B cell (primary cell): ENCODE measurements around the gene PLXNB2. TPM values are rescaled to one million over a fixed set of nuclear protein-coding genes. Genes with fewer than 3 reads are reported as not detected.

Experiments used
- ATAC-seq: fragments of 200-7000 bp; cut with Tn5 transposase; one replicate; pipeline ENCODE4 v1.10.0; 2021; ENCODE audit warnings: low read depth, mild to moderate bottlenecking, moderate number of reproducible peaks, moderate library complexity
- CTCF ChIA-PET: fragments of 350-600 bp; sonication (Branson Sonifier 250); formaldehyde crosslinking; loops from one replicate; lab custom pipeline; 2021; ENCODE audit warnings: antibody characterized with exemption, inconsistent platforms; lab: Charles Lee
- POLR2A ChIA-PET: fragments of 350-600 bp; sonication (Branson Sonifier 250); formaldehyde crosslinking; loops from one replicate; lab custom pipeline; 2021; ENCODE audit warnings: antibody characterized with exemption; lab: Charles Lee
- DNase-seq: peaks from one replicate; pipeline ENCODE4 v3.0.0; 2013
- H2AFZ ChIP-seq: 2 replicates; pipeline ENCODE4 v1.6.1; 2012; ENCODE audit warnings: mild to moderate bottlenecking, low read depth, low read length; ENCODE audit not compliant: insufficient read depth, poor library complexity, severe bottlenecking
- H3K27ac ChIP-seq, 2 donors: 1 replicate in 1 of 2; 2 replicates in 1 of 2; pipeline ENCODE4 v1.5.1; 2012 to 2013; ENCODE audit warnings: low read length in 2 of 2, mild to moderate bottlenecking in 2 of 2, moderate library complexity in 1 of 2
- H3K27me3 ChIP-seq, 4 experiments: fragments of 200-600 bp in 1 of 4; sonication (generic) in 1 of 4; replicated peaks in 1 of 4; 1 replicate in 2 of 4; 2 replicates in 2 of 4; pipeline versions ENCODE4 v1.6.1 to v1.7.0; 2013 to 2016; ENCODE audit warnings: low read length in 3 of 4, mild to moderate bottlenecking in 2 of 4, mixed read lengths in 1 of 4, moderate library complexity in 1 of 4; ENCODE audit not compliant: insufficient read depth in 4 of 4, control insufficient read depth in 3 of 4; ENCODE audit errors: control extremely low read depth in 1 of 4
- H3K36me3 ChIP-seq, 2 experiments: replicated peaks in 1 of 2; 1 replicate in 1 of 2; 2 replicates in 1 of 2; pipeline versions ENCODE4 v1.6.1 to v1.7.1; 2013; ENCODE audit warnings: low read length in 1 of 2; ENCODE audit not compliant: insufficient read depth in 2 of 2, control insufficient read depth in 1 of 2; ENCODE audit errors: control extremely low read depth in 1 of 2, extremely low read depth in 1 of 2
- H3K4me1 ChIP-seq, 2 donors: fragments of 200-600 bp in 1 of 2; sonication (generic) in 1 of 2; 1 replicate in 1 of 2; 2 replicates in 1 of 2; pipeline versions ENCODE4 v1.5.1 to v1.6.1; 2013 to 2017; ENCODE audit warnings: low read length in 2 of 2; ENCODE audit not compliant: control insufficient read depth in 2 of 2, insufficient read depth in 2 of 2
- H3K4me2 ChIP-seq: replicated peaks from 2 replicates; pipeline ENCODE3; 2012; ENCODE audit warnings: mild to moderate bottlenecking, low read depth, low read length; ENCODE audit not compliant: poor library complexity, severe bottlenecking
- H3K4me3 ChIP-seq, 5 experiments: fragments of 200-600 bp in 1 of 5; sonication (generic) in 1 of 5; 1 replicate in 3 of 5; 2 replicates in 2 of 5; pipeline versions ENCODE4 v1.5.1 to v1.7.0; 2011 to 2016; ENCODE audit warnings: low read length in 4 of 5, mild to moderate bottlenecking in 4 of 5, low read depth in 2 of 5, control low read depth in 1 of 5, moderate library complexity in 1 of 5; ENCODE audit not compliant: insufficient read depth in 1 of 5; ENCODE audit errors: control extremely low read depth in 1 of 5, extremely low read depth in 1 of 5
- H3K79me2 ChIP-seq: fragments of 200-600 bp; sonication (generic); one replicate; pipeline ENCODE4 v1.6.0; 2016; ENCODE audit warnings: low read length; ENCODE audit not compliant: control insufficient read depth, insufficient read depth
- H3K9ac ChIP-seq: fragments of 200-600 bp; sonication (generic); 2 replicates; pipeline ENCODE4 v1.6.1; 2017; ENCODE audit warnings: mild to moderate bottlenecking, low read length, moderate library complexity
- H3K9me3 ChIP-seq, 3 donors: one replicate each; pipeline versions ENCODE4 v1.6.1 to v1.7.1; 2013; ENCODE audit warnings: low read length in 2 of 3; ENCODE audit not compliant: control insufficient read depth in 2 of 3, insufficient read depth in 1 of 3; ENCODE audit errors: control extremely low read depth in 1 of 3
- H4K20me1 ChIP-seq: 2 replicates; pipeline ENCODE4 v1.6.0; 2012; ENCODE audit warnings: mild to moderate bottlenecking, low read length; ENCODE audit not compliant: insufficient read depth, control insufficient read depth, poor library complexity, severe bottlenecking
- H3K27ac Mint-ChIP-seq: one replicate; pipeline ENCODE4 v1.8.0; 2021; ENCODE audit warnings: mixed read lengths
- H3K27me3 Mint-ChIP-seq: one replicate; pipeline ENCODE4 v1.8.0; 2021; ENCODE audit warnings: mixed read lengths
- H3K4me1 Mint-ChIP-seq: one replicate; pipeline ENCODE4 v1.8.0; 2021; ENCODE audit warnings: mixed read lengths
- H3K4me3 Mint-ChIP-seq: one replicate; pipeline ENCODE4 v1.8.0; 2021; ENCODE audit warnings: mixed read lengths
- H3K9me3 Mint-ChIP-seq: one replicate; pipeline ENCODE4 v1.8.0; 2022; ENCODE audit warnings: mixed read lengths; ENCODE audit not compliant: insufficient read depth
- EZH2 ChIP-seq: IDR thresholded peaks from 2 replicates; pipeline ENCODE4 v1.6.1; 2012; ENCODE audit warnings: borderline replicate concordance, low read depth, mild to moderate bottlenecking, moderate library complexity, low read length; ENCODE audit not compliant: insufficient read depth, poor library complexity, severe bottlenecking
- WGBS: methylation state at CpG from one replicate; pipeline ENCODE4 v1.1.5; 2013; ENCODE audit warnings: missing lambda C conversion rate; ENCODE audit not compliant: insufficient coverage; 5-methylcytosine and 5-hydroxymethylcytosine counted together
- intact Hi-C: fragments of 100-400 bp; cut with micrococcal nuclease; formaldehyde crosslinking; loops from one replicate; pipeline ENCODE4 v1.10.0; 2022
- polyA plus RNA-seq: library from polyadenylated mRNA; depleted of rRNA; stranded (reverse); fragments of >200 nt; gene quantifications from 2 replicates; pipeline ENCODE4 v1.2.3, GENCODE V29; 2012
- total RNA-seq, 2 donors: library from RNA; stranded (reverse); fragments of 120-200 nt in 1 of 2; gene quantifications; 1 replicate in 1 of 2; 2 replicates in 1 of 2; pipeline versions ENCODE4 v1.2.3 to v1.2.4, GENCODE V29; 2013 to 2022
- TF ChIP-seq, protein P1 (sequence below): fragments of 200-600 bp; IDR thresholded peaks from one replicate; pipeline ENCODE4 v1.8.0; 2022; ENCODE audit warnings: antibody characterized with exemption, mild to moderate bottlenecking

Gene PLXNB2
- total and polyA plus RNA-seq, 2 donors (not counting 1 experiment from before 2014, with no cell fraction given) = 5.2 to 31.4 TPM

DNA sequence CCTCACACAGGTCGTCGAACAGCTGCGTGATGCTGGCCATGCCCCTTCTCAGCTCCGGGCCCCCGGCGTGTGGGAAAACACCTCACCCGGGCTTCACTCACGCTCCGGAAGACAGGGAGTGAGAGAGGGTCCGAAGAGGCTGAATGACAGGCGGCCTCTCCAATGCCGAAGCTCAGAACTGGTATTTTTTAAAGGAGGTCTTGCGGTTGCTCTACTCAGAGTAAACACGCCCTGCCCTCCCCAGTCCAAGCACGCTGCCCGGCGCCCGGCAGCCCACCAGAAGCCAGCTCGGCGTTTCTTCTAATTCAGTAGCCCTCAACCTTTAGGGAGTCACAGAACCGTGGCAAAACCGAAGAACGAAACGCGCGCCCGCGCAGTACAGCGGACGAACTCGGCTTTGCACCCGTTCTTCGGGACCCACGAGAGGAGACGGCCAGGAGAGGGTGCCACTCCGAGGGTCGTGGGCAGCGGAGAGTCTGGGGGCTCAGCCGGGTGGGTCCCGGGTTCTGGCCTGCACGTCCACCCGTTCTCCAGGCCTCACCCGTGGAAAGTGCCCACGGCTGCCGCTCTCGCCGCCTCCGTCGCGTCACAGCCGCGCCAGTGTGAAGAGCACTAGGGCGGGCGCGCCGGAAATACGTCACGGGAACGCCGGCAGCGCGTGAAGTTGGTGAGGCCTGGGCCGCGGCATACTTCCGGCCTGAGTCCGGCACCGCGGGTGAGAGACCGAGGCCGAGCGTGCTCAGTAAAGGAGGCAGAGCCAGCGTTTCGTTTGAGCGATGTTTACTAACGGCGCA lies 62.8 kb downstream of the PLXNB2 start, which contains the start of gene TUBGCP6:
Gene TUBGCP6 (minus strand): TSS at position 604 of the 794 bp plus-strand sequence. CDS start 564 bp downstream, at position 40.
- Mint-ChIP-seq H3K27ac (peak within 1 kb of the TSS; percentile 99), H3K4me3 (peak within 1 kb of the TSS; percentile 96), H3K27me3 (no peaks in the 10 kb centered on the region), H3K4me1 (peaks cover 40% of the 10 kb centered on the region), H3K9me3 (no peaks in the 10 kb centered on the region)
- Histone ChIP-seq H3K79me2 (peaks cover 80% of the 10 kb centered on the region), H3K4me2 (peak within 1 kb of the TSS; percentile 93), H3K4me1 (peaks cover 33 to 66% of the 10 kb centered on the region in 2 donors), H3K36me3 (peaks cover 0 to 36% of the 10 kb centered on the region in 2 experiments), H3K9me3 (no peaks in the 10 kb centered on the region), H4K20me1 (peaks cover 74% of the 10 kb centered on the region), H3K27me3 (no peaks in the 10 kb centered on the region), H2AFZ (peak within 1 kb of the TSS; percentile 85), H3K4me3 (peak within 1 kb of the TSS; percentile 65 to 99 (median 90)), H3K9ac (peak within 1 kb of the TSS; percentile 88), H3K27ac (peak within 1 kb of the TSS; percentile 91 to 96)
- ATAC-seq = peak; percentile 81
- TF ChIP-seq, protein P1, sequence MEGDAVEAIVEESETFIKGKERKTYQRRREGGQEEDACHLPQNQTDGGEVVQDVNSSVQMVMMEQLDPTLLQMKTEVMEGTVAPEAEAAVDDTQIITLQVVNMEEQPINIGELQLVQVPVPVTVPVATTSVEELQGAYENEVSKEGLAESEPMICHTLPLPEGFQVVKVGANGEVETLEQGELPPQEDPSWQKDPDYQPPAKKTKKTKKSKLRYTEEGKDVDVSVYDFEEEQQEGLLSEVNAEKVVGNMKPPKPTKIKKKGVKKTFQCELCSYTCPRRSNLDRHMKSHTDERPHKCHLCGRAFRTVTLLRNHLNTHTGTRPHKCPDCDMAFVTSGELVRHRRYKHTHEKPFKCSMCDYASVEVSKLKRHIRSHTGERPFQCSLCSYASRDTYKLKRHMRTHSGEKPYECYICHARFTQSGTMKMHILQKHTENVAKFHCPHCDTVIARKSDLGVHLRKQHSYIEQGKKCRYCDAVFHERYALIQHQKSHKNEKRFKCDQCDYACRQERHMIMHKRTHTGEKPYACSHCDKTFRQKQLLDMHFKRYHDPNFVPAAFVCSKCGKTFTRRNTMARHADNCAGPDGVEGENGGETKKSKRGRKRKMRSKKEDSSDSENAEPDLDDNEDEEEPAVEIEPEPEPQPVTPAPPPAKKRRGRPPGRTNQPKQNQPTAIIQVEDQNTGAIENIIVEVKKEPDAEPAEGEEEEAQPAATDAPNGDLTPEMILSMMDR = no peak
- no peak for TF ChIP-seq EZH2
- POLR2A ChIA-PET = interaction anchor here (0.7 to 1.7 kb wide), 6 partner anchors 54 to 377 kb away, joined by 3 to 9 read pairs (median 4); no protein-coding TSS in a partner anchor
- WGBS = under 1% methylated on average over 76 of the region's 76 CpGs
- DNase-seq = peak; percentile 96
- CTCF ChIA-PET = interaction anchor here (0.8 to 2.9 kb wide), 10 partner anchors 23 to 477 kb away, joined by 3 to 16 read pairs (median 4); partner anchors contain the start of genes LMF2, NCAPH2 and SCO2
- intact Hi-C loops = loop anchor here (1.0 to 2.0 kb wide), 7 partner anchors 8 to 376 kb away; partner anchors contain the start of genes MAPK11 and SCO2
